Endothelial cell of umbilical vein (primary cell): ENCODE measurements around the gene BZW1.

Experiments
- FOS ChIP-seq: IDR thresholded peaks from 2 replicates; pipeline ENCODE4 v1.6.1; 2011; ENCODE audit warnings: mild to moderate bottlenecking, low read length, moderate library complexity, borderline replicate concordance; ENCODE audit not compliant: insufficient read depth
- POLR2A ChIP-seq: IDR thresholded peaks from 2 replicates; pipeline ENCODE4 v1.6.1; 2012; ENCODE audit warnings: low read depth, mild to moderate bottlenecking, control low read depth, low read length
- TF ChIP-seq, protein P1 (sequence below), 2 donors: IDR thresholded peaks; 1 replicate in 1 of 2; 2 replicates in 1 of 2; pipeline ENCODE4 v1.5.1; 2011; ENCODE audit warnings: low read length in 2 of 2, mild to moderate bottlenecking in 2 of 2, moderate library complexity in 2 of 2, control low read depth in 1 of 2, inconsistent platforms in 1 of 2, low read depth in 1 of 2; ENCODE audit not compliant: insufficient read depth in 1 of 2; ENCODE audit errors: extremely low read depth in 1 of 2

DNA sequence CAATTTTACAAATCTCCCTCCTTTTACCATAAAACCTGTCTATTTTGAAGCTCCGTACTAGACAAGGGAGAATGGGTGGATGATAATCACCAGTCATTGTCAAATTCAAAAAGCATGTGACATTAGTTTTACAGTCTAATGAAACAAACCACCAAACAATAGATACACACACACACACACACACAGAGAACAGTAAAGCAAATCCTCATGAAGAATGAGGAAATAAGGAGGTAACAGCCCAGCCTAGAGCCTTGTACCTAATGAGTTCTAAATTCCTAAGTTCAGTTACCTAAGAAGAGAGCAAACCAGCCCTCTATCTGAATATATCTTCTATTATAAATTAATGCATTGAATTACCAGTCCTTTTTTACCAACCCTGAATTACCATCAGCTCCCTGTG, 36.8 kb upstream of the BZW1 start:
- TF ChIP-seq, protein P1, sequence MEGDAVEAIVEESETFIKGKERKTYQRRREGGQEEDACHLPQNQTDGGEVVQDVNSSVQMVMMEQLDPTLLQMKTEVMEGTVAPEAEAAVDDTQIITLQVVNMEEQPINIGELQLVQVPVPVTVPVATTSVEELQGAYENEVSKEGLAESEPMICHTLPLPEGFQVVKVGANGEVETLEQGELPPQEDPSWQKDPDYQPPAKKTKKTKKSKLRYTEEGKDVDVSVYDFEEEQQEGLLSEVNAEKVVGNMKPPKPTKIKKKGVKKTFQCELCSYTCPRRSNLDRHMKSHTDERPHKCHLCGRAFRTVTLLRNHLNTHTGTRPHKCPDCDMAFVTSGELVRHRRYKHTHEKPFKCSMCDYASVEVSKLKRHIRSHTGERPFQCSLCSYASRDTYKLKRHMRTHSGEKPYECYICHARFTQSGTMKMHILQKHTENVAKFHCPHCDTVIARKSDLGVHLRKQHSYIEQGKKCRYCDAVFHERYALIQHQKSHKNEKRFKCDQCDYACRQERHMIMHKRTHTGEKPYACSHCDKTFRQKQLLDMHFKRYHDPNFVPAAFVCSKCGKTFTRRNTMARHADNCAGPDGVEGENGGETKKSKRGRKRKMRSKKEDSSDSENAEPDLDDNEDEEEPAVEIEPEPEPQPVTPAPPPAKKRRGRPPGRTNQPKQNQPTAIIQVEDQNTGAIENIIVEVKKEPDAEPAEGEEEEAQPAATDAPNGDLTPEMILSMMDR (IDR thresholded peaks at IDR 0.05; ENCODE audit: extremely low read depth in 1 of 2, insufficient read depth in 1 of 2, low read depth in 1 of 2, low read length in 2 of 2), result no peak
- TF ChIP-seq FOS, result no peak
- no peak for TF ChIP-seq POLR2A
